K562 (cell line): ENCODE results near the gene NANS. TPM values are rescaled to one million over a fixed set of nuclear protein-coding genes. Genes with fewer than 3 reads are reported as not detected.
A peak's percentile ranks its signal among the peaks of the same experiment; 100 is the strongest.

ENCODE experiments used
- ATF1 ChIP-seq, 2 experiments: fragments of 450-650 bp in 1 of 2; IDR thresholded peaks; 2 replicates each; pipeline ENCODE4 v1.6.1; 2016; ENCODE audit warnings: missing compliant biosample characterization in 1 of 2, missing genetic modification characterization in 1 of 2
- BCOR ChIP-seq: fragments of 450-650 bp; IDR thresholded peaks from 2 replicates; pipeline ENCODE4 v1.6.1; 2016
- DDX20 ChIP-seq: fragments of 450-650 bp; IDR thresholded peaks from 2 replicates; pipeline ENCODE4 v1.6.1; 2016; ENCODE audit warnings: missing genetic modification characterization, low read depth, mild to moderate bottlenecking, missing compliant biosample characterization, moderate library complexity
- ERF ChIP-seq: fragments of 450-650 bp; formaldehyde crosslinking; IDR thresholded peaks from 2 replicates; pipeline ENCODE4 v1.4.0; 2020; ENCODE audit warnings: mild to moderate bottlenecking, mixed read lengths
- TEAD2 ChIP-seq: fragments of 450-650 bp; IDR thresholded peaks from 2 replicates; pipeline ENCODE4 v1.6.1; 2016; ENCODE audit warnings: missing genetic modification characterization, control low read depth, missing compliant biosample characterization
- TSHZ1 ChIP-seq: fragments of 250-450 bp; sonication (Bioruptor Pico); IDR thresholded peaks from 2 replicates; pipeline ENCODE4 v1.4.0; 2020; ENCODE audit warnings: mild to moderate bottlenecking, moderate library complexity
- U2AF2 ChIP-seq: fragments of 200-400 bp; formaldehyde crosslinking; optimal IDR thresholded peaks from 2 replicates; pipeline ENCODE3; 2017; ENCODE audit warnings: low read depth, mild to moderate bottlenecking, low read length
- ZKSCAN8 ChIP-seq: fragments of 200-800 bp; sonication (Bioruptor generic); IDR thresholded peaks from 2 replicates; pipeline ENCODE4 v1.6.1; 2016; ENCODE audit warnings: missing genetic modification characterization, missing compliant biosample characterization
- ZNF239 ChIP-seq: fragments of 250-450 bp; sonication (Bioruptor Pico); IDR thresholded peaks from 2 replicates; pipeline ENCODE4 v1.4.0; 2020; ENCODE audit warnings: mild to moderate bottlenecking
- ZNF311 ChIP-seq: fragments of 250-450 bp; sonication (Bioruptor Pico); IDR thresholded peaks from 2 replicates; pipeline ENCODE4 v1.4.0; 2020; ENCODE audit warnings: mild to moderate bottlenecking, moderate library complexity
- ZNF354B ChIP-seq: fragments of 250-450 bp; sonication (Bioruptor Pico); IDR thresholded peaks from 2 replicates; pipeline ENCODE4 v1.4.0; 2020
- ZNF398 ChIP-seq: fragments of 250-450 bp; sonication (Bioruptor Pico); IDR thresholded peaks from 2 replicates; pipeline ENCODE4 v1.8.0; 2021; ENCODE audit warnings: moderate library complexity, mild to moderate bottlenecking, inconsistent platforms
- ZNF707 ChIP-seq: fragments of 250-450 bp; sonication (Bioruptor Pico); conservative IDR thresholded peaks from 2 replicates; pipeline ENCODE4 v1.8.0; 2022; ENCODE audit warnings: inconsistent platforms, mild to moderate bottlenecking, moderate library complexity
- ZNF79 ChIP-seq: fragments of 250-450 bp; sonication (Bioruptor Pico); IDR thresholded peaks from 2 replicates; pipeline ENCODE4 v1.4.0; 2020; ENCODE audit warnings: low read depth, mild to moderate bottlenecking, moderate library complexity
- polyA plus RNA-seq, 8 experiments: library from polyadenylated mRNA; depleted of rRNA in 4 of 8; stranded (reverse) in 5 of 8; unstranded in 3 of 8; fragments of >200 nt; fragmentation: Nextera tagmentation in 2 of 8; fragmentation: Illumina TruSeq in 1 of 8; extraction: Ambion mirVana in 2 of 8; extraction: Trizol in 1 of 8; gene quantifications; 2 replicates each; pipeline versions ENCODE4 v1.2.1 to v1.2.3, GENCODE V29; 2011 to 2014; ENCODE audit warnings: inconsistent platforms in 1 of 8, missing spikeins in 1 of 8
- total RNA-seq, 7 experiments: library from RNA; depleted of rRNA in 6 of 7; stranded (reverse); fragments of >200 nt in 6 of 7; fragmentation: Illumina TruSeq in 2 of 7; extraction: Trizol in 2 of 7; gene quantifications; 2 replicates each; pipeline versions ENCODE4 v1.2.1 to v1.2.3, GENCODE V29; 2011 to 2021; ENCODE audit warnings: low replicate concordance in 1 of 7
- TF ChIP-seq, protein P1 (sequence below), 2 experiments: fragments of 450-650 bp; IDR thresholded peaks; 2 replicates each; pipeline ENCODE4 v1.6.1; 2018; ENCODE audit warnings: mild to moderate bottlenecking in 2 of 2, low read depth in 1 of 2; ENCODE audit not compliant: partially characterized antibody in 2 of 2
- TF ChIP-seq, protein P2 (sequence below), 2 experiments: IDR thresholded peaks in 1 of 2; conservative IDR thresholded peaks in 1 of 2; 2 replicates each; pipeline ENCODE4 v1.6.1; 2016; ENCODE audit warnings: low read depth in 2 of 2, mild to moderate bottlenecking in 1 of 2, missing compliant biosample characterization in 1 of 2, missing genetic modification characterization in 1 of 2, moderate library complexity in 1 of 2

The NANS gene
- total and polyA plus RNA-seq, 9 of the 15 experiments (the other 6 are each of a cell fraction or from before 2014, with no cell fraction given): 37.1 to 181 (median 137) TPM

- TF ChIP-seq TSHZ1: peak; percentile 84
- TF ChIP-seq, protein P1, sequence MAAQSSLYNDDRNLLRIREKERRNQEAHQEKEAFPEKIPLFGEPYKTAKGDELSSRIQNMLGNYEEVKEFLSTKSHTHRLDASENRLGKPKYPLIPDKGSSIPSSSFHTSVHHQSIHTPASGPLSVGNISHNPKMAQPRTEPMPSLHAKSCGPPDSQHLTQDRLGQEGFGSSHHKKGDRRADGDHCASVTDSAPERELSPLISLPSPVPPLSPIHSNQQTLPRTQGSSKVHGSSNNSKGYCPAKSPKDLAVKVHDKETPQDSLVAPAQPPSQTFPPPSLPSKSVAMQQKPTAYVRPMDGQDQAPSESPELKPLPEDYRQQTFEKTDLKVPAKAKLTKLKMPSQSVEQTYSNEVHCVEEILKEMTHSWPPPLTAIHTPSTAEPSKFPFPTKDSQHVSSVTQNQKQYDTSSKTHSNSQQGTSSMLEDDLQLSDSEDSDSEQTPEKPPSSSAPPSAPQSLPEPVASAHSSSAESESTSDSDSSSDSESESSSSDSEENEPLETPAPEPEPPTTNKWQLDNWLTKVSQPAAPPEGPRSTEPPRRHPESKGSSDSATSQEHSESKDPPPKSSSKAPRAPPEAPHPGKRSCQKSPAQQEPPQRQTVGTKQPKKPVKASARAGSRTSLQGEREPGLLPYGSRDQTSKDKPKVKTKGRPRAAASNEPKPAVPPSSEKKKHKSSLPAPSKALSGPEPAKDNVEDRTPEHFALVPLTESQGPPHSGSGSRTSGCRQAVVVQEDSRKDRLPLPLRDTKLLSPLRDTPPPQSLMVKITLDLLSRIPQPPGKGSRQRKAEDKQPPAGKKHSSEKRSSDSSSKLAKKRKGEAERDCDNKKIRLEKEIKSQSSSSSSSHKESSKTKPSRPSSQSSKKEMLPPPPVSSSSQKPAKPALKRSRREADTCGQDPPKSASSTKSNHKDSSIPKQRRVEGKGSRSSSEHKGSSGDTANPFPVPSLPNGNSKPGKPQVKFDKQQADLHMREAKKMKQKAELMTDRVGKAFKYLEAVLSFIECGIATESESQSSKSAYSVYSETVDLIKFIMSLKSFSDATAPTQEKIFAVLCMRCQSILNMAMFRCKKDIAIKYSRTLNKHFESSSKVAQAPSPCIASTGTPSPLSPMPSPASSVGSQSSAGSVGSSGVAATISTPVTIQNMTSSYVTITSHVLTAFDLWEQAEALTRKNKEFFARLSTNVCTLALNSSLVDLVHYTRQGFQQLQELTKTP (IDR thresholded peaks at IDR 0.05; ENCODE audit: low read depth in 1 of 2, partially characterized antibody in 2 of 2): no peak
- peak; percentile 87 for TF ChIP-seq TEAD2 (tag)
- TF ChIP-seq DDX20: peak; percentile 95
- peak; percentile 71; the same call in 1 of the 2 replicates for TF ChIP-seq ZNF79
- no peak for TF ChIP-seq ATF1 (CRISPR knock-in tag; IDR thresholded peaks at IDR 0.05)
- TF ChIP-seq ATF1 (tag; IDR thresholded peaks at IDR 0.05): peak; percentile 33; the same call in 1 of the 2 replicates
- no peak for TF ChIP-seq U2AF2
- peak; percentile 66; the same call in 1 of the 2 replicates for TF ChIP-seq ZKSCAN8 (CRISPR knock-in tag)
- peak; percentile 95 for TF ChIP-seq ZNF311 (CRISPR knock-in tag)
- TF ChIP-seq BCOR: no peak
- peak; percentile 74; the same call in 1 of the 2 replicates for TF ChIP-seq ZNF707 (CRISPR knock-in tag)
- peak; percentile 81 for TF ChIP-seq ZNF398 (CRISPR knock-in tag)
- peak; percentile 61 for TF ChIP-seq ZNF354B (CRISPR knock-in tag)
- 0 out of 2 replicates have a peak, but pooled peaks have one; percentile 47 for TF ChIP-seq ERF (CRISPR knock-in tag)
- peak; percentile 81 for TF ChIP-seq ZNF239 (CRISPR knock-in tag)
- TF ChIP-seq, protein P2, sequence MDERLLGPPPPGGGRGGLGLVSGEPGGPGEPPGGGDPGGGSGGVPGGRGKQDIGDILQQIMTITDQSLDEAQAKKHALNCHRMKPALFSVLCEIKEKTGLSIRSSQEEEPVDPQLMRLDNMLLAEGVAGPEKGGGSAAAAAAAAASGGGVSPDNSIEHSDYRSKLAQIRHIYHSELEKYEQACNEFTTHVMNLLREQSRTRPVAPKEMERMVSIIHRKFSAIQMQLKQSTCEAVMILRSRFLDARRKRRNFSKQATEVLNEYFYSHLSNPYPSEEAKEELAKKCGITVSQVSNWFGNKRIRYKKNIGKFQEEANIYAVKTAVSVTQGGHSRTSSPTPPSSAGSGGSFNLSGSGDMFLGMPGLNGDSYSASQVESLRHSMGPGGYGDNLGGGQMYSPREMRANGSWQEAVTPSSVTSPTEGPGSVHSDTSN (CRISPR knock-in tag; IDR thresholded peaks at IDR 0.05; ENCODE audit: low read depth): no peak
- TF ChIP-seq, protein P2 (tag; conservative IDR thresholded peaks at IDR 0.05; ENCODE audit: low read depth): peak; percentile 42
These were observed 6.2 kb upstream of the NANS start (continued) for GRCh38 chr9:98050351-98050750.
